Esophagus mucosa (tissue), 1 donor: Measurements from ENCODE around the gene TCL1B. TPM values are rescaled to one million over a fixed set of nuclear protein-coding genes. Genes with fewer than 3 reads are reported as not detected.
A peak's percentile ranks its signal among the peaks of the same experiment; 100 is the strongest.
"Not testable (repeated sequence)": the region's sequence is repeated elsewhere in the genome, so short reads cannot be mapped to it uniquely, and the experiment has no call there.

Source experiments
- ATAC-seq: fragments of 200-7000 bp; cut with Tn5 transposase; one replicate; pipeline ENCODE4 v1.9.1; 2020
- total RNA-seq: library from RNA; stranded (reverse); gene quantifications from one replicate; pipeline ENCODE4 v1.2.4, GENCODE V29; 2023
- donor health status: DM: yes; HTN: yes; CAD: no.

TCL1B gene
- total RNA-seq, 1 donor from 2014 or later = not detected

DNA sequence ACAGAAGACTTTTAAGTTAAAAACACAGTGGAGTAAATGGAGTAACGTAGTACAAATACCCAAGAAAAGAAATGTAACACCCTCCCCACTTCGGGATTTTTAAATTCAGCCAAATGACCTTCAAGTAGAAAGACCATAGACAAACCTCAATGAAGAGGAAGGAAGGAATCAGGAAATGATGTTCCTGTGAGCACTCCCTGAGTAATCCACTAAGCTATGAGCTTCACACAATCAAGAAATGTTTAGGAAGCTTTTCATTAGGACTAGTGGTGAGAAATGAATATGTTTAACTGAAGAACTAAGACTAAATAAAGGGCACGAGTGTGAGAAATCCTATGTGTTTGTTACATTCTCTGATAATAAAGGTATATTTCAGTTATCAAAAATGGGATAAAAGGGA is 17.6 kb downstream of the TCL1B start:
- no peak for ATAC-seq

DNA sequence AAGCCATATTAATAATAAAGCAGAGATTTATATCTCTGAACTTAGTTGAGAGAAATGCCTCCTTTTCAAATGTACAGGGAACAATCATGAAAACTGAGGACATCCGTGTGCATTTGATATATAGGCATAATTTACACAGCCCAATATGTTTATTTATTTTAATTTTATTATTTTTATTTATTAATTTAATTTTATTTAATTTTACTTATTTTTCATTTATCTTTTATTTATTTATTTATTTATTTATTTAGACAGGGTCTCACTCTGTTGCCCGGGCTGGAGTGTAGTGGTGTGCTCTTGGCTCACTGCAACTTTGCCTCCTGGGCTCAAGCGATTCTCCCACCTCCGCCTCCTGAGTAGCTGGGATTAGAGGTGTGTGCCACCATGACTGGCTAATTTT is 19.3 kb downstream of the TCL1B start:
- no peak for ATAC-seq

DNA sequence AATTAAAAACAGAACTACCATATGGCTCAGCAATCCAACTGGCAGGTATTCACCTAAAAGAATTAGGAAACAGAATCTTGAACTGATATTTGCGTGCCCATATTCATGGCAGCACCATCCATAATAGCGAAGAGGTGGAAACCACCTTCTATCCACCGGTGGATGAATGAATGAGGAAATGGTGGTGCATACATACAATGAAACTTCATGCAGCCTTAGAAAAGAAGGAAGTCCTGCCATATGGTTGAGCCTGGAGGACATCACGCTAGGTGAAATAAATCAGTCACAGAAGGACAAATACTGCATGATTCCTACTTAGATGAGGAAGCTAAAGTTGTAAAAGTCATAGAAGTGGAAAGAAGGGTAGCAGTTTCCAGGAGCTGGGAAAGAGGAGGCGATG is 21.1 kb downstream of the TCL1B start:
- ATAC-seq = no peak

- no peak for ATAC-seq
Measured at GRCh38 chr14:95710106-95710505, 23.9 kb downstream of the TCL1B start.

- no peak for ATAC-seq
Measured at GRCh38 chr14:95711476-95712176, 25.4 kb downstream of the TCL1B start.

DNA sequence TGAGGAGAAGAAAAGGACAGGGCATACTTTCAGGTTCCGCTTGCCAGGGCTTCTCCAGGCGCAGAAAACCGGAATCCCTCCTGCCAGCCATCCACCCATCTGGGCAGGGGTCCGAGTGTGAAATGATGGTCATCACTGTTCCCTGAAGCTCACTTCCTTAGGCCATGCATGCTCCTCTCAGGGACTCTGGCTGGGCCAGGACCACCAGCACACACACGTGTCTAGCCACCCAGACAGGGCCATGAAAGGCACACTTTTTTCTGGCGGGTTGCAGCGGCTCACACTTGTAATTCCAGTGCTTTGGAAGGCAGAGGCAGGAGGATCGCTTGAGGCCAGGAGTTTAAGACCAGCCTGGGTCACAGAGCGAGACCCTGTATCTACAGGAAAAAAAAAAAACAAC is 26.2 kb downstream of the TCL1B start:
- no peak for ATAC-seq

GRCh38 chr14:95713596-95714371 is 27.6 kb downstream of the TCL1B start, which contains the start of gene TCL1A:
Gene TCL1A, minus strand, starts transcription at chr14:95714125. Its CDS starts 59 bp downstream, at chr14:95714066.
- no peak for ATAC-seq

- no peak for ATAC-seq
Measured at GRCh38 chr14:95722525-95723190, 36.4 kb downstream of the TCL1B start.

DNA sequence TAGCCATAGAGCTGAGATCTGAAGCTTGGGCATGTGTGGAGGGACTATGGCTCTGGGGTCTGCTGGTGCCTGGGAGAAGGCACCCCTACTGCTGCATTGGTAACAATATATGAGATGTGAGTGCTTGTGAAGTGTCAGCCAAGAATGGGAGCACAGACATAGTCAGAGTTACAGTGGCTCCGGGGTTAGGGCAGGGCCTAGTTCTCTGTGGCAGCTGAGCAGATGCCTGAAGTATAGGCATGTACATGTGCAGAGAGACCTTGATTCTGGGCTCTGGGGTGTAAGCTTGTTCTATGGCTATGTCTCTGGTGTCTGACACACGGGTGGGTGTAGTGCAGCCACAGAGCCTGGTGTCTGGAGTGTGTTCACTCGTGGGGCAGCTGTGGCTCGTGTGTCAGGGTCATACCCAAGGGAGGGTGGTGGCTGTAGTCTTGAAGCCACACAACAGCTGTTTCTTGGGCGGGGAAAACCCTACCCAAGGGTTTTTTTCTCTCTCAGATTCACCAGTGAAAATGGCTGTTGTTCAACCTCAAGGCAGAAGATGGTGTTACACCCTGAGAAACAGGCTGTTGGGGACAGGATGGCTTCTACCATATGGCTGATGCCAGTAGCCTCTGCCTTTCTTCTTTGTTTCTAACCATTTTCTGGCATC is 39.6 kb downstream of the TCL1B start:
- ATAC-seq = no peak

DNA sequence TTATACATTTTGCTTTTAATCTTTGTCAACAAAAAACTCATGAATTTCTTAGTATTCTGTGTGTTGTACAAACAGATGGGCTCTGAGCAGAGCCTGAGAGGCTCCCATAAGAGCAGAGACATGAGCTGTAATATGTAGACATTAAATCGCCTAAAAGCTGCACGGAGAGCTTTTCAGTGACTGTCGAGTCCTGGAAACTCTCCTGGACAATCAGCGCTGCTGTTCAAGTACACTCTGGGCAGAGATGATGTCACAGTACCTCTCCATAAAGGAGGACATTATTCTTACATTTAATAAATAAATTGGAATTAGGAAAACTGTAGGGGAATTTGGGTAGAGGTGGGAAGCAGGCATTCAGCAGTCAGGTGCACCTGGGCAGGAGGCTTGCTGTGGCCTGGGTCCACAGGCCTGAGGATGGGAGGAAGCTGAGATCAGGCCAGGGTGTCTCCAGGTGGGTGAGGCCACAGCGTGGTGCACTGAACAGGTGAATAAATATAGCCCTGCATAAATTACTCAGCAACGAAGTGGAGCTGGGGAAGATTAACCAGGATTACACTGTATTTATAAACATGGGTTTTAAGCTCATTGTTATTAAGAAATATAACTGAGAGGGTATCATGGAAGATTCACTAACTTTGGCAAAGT is 41.0 kb downstream of the TCL1B start:
- ATAC-seq = no peak

- not testable (repeated sequence) for ATAC-seq
Measured at GRCh38 chr14:95729402-95730028, 43.3 kb downstream of the TCL1B start.

GRCh38 chr14:95730126-95730525 is 43.9 kb downstream of the TCL1B start:
- ATAC-seq = no peak

GRCh38 chr14:95733212-95733611 is 47.0 kb downstream of the TCL1B start:
- no peak for ATAC-seq

DNA sequence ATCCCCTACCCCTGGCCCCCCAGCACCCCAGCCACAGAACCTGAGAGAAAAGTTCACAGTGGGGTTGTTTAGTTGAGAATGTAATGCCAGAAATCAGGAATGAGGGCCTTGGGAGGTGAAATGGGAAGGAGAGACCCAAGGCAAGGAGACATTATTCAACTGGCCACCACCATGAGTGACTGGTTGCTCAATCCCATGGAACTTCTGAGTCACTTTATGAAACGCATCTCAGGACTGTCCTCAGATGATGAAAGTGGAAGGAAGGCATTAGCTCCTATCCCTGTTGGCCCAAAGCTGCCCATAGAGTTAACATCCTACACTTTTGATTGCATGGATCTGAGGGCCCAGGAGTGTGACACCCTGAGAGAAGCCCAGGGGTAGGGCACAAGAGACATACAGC is 53.1 kb downstream of the TCL1B start:
- no peak for ATAC-seq

DNA sequence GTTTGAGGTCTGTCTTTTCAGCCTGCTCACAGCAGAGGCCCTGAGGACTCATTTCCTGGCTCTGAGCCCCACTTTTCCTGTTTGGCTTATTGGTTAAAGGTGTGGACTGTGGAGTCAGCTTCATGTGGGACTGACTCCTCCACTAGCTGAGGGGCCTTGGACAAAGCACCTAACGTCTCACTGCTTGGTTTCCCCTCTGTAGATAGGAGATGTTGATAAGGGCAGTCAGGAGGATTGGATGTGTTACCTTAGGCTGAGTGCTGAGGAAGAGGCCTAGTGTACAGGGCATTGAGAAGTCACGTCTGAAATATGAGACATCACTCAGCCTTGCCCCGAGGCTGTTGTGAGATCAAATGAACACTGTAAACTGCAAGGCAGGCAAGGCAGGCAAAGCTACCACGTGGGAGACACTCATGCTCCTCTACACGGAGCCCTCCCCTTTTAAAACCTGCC is 54.8 kb downstream of the TCL1B start:
- ATAC-seq = peak; percentile 85

- no peak for ATAC-seq
Measured at GRCh38 chr14:95741781-95742180, 55.6 kb downstream of the TCL1B start.

Other genes starting within 250 kb of the TCL1B start
- 1.9 TPM for gene SYNE3, start 169.8 kb upstream of the TCL1B start, total RNA-seq
- gene GLRX5, start 151.4 kb upstream of the TCL1B start, total RNA-seq = 27.8 TPM
- 0.40 TPM for gene TCL1A, start 27.7 kb downstream of the TCL1B start, total RNA-seq
- gene TUNAR, start 190.4 kb downstream of the TCL1B start, total RNA-seq = not detected